Superior temporal gyrus (tissue), 1 donor: ENCODE results near the gene TMPRSS3.

Source experiments
- DNase-seq: peaks from one replicate; pipeline ENCODE4 v3.0.0-alpha.2; 2016; ENCODE audit errors: extremely low spot score

TMPRSS3 gene

GRCh38 chr21:42388740-42389448 lies 7.0 kb downstream of the TMPRSS3 start:
- DNase-seq = no peak

DNA sequence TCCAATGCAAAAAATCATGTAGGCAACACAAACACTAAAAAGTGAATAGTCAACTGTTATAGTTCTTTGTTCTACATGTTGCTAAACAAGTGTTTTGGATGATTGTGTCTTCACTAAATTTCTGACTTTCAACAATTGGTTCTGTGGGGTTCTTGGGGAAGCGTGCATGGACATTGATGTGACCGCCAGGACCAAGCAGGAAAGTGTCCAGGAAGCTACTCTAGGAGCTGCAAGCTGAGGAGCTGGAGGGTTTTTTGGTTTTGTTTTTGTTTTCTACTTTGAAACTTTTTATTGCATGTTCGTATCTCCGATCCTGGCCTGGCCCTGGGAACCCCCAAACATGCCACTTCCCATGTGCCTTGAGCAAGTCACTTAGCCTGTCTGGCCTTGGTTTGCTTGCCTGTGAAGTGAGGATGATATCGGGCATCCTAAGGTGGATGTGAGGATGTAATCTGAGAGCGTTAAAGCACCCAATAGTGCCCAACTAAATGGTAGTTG lies 8.0 kb downstream of the TMPRSS3 start:
- no peak for DNase-seq

DNA sequence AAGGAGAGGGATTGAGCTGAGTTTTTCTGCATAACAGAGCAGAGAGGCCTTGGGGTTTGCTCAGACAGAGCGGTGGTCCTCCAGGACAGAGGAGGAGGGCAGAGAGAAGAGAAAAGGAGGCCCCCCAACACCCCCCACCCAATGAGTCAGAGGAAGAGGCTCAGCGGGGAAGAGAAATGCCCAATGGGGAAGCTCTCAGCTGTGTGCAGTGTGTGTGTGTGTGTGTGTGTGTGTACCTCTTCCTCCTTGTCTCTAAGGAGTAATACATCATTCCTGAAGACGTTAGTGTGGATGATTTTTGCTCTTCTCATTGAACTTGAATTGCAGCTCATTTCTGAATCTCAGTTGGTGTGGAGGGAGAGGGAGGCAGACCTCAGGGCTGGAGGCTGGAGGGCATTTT lies 8.7 kb downstream of the TMPRSS3 start:
- no peak for DNase-seq

- DNase-seq = no peak
Measured at GRCh38 chr21:42386034-42386591, 9.7 kb downstream of the TMPRSS3 start.

DNA sequence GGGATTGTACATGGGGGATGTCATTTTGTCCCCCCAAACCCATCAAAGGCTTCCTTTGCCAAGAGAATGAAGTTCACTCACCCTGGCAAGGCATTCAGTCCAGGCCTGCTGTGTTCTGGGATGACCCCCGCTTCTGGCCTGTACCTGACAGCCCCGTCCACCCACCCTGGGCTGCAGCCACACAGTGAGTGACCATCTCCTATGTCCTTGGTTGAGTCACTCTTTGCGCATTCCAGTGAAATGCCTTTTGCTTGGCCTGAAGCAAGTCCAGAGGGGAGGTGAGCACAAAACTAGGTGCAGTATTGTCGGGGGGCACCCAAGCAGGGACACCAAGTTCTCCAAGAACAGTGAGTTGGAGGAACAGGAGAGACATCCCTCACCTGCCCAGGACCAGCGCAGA lies 10.2 kb downstream of the TMPRSS3 start:
- DNase-seq = no peak

DNA sequence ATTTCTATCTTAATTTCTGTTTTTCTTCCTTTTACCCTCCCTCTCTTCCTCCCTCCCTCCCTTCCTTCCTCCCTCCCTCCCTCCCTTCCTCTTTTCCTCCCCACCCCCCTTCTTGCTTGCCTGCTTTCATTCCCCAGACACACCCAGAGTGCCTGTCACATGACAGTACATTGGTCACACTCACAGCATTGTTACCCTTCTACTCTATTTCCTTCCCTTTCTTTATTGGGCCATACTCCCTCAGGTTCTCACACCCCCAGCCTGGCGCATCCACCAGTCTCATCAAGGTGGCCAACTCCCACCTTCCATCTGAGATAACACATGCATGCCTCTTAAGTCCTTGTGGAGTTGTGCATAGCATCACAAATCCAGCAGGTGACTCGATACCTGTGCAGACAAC lies 10.9 kb downstream of the TMPRSS3 start:
- no peak for DNase-seq

GRCh38 chr21:42384156-42384945 lies 11.5 kb downstream of the TMPRSS3 start:
- DNase-seq = no peak

DNA sequence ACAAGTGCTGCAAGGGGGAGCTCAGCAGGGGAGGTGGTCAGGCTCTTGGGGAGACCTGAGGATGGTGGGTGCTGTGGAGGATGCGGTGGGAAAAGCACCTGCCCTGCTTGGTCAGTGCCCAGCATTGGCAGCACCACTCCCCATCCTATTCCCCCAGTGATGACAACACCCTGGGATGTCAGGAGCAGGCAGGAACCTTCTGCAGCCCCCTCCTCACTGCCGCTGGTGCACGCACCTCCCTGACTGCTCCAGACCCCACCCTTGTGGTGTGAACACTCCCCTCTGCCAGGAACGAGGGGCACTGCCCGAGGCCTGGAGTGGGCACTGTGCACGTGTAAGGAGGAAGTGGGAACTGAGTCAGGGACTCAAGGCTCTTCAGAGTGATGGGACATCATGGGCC lies 12.5 kb downstream of the TMPRSS3 start:
- no peak for DNase-seq

- no peak for DNase-seq
Measured at GRCh38 chr21:42382915-42383314, 12.9 kb downstream of the TMPRSS3 start.

- DNase-seq = no peak
Measured at GRCh38 chr21:42381347-42381984, 14.4 kb downstream of the TMPRSS3 start.

DNA sequence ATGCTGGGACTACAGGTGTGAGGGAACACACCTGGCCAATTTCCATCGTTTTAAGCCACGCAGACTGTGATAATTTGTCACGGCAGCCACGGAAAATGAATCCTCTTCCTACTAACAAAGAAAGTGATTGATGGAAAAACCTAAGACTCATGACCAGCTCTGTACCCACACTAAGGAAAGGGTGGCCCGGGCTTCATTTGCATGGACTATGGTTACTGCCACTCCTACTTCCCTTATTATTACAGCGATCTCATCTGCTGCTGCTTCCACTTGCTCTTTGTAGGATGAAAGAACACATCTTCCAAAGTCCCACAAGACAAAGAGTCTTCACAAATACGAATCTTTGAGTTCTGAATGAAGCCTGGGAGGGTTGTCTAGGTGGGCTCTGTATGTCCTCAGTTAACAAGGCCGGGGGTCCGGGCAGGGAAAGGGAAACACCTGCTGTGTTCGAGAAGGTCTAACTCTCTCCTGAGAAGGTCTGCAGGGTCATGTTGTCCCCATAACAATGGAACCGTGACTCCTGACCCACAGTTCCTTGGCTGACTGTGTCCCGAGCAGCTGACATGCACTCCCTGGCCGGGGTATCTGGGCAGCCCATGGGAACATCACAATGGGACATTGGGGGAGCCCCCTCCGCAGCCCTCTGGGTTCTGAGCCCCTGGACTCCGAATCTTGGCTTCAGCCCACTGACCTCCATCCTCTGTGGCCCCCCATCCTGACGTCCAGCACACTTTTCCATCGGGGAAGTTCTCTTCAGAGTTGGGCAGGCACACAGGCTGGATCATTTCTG lies 16.2 kb downstream of the TMPRSS3 start:
- no peak for DNase-seq

DNA sequence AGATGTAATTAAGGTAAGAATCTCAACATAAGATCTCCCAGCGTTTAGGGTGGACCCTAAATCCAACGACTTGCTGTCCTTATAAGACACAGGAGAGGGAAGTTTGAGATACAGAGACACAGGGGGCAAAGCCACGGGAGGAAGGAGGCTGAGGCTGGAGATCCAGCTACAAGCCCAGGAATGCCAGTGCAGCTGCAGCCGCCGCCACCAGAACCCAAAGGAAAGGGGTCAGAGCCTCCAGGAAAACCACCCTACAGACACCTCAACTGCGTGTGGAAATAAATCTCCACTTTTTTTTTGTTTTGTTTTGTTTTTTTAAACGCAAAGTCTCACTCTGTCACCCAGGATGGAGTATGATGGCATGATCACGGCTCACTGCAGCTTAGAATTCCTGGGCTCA lies 17.4 kb downstream of the TMPRSS3 start:
- no peak for DNase-seq

- DNase-seq = no peak
Measured at GRCh38 chr21:42377951-42378340, 17.9 kb downstream of the TMPRSS3 start.

DNA sequence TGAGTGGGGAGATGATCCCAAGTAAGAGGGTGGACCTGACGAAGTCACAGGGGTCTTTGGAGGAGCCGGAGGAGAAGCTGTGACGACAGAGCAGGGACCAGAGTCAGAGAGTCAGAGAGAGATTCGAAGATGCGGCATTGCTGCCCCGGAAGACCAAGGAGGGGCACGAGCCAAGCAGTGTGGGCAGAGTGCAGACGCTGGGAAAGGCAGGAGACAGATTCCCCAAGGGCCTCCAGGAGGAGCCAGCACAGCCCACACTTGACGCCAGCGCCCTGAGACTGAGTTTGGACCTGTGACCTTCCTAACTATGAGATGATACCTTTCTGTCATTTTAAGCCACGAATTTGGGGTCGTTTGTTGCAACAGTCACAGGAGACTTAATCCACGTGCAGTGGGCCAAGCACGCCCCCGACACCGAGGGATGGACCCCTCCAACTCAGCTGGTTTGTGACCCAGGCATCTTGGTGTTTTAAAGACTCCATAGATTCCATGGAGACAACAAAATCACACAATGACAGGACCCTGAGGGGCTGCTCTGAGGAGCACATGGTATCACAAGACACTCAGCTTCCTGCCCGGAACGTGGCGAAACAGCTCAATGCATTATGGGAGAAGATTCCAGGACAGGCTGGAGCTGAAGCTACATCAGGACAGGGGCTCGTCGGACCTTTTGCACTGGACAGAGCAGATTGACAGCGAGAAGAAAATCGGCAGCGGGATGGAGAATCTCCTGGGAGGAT lies 18.5 kb downstream of the TMPRSS3 start:
- no peak for DNase-seq

DNA sequence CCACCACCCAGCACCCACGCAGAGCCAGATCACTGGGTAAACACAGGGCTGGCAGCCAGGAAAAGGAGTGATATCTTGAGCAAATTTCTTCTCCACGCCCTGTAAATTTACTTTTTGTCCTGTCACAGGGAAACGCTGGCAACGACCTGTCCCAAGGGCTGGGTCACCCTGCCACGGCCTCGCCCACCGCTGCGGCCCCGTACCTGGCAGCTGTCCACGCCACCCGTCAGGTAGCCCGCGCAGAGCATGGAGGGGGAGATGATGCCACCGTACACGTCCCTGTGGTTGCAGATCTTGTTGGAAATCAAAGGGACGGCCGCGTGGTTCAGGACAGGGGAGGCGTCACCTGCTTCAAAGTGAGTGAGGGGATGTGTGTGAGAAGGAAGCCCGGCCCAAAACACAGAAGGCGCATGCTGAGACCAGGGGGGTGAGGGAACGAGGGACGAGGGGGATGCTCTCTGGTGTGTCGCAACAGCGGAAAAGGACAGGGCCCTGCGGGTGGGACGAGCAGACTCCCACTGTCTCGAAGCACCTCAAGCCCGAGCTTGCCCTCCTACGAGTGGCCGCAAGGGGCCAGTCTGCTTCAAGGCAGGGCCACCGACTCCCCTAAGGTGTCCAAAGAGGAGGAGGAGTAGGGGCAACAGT lies 19.4 kb downstream of the TMPRSS3 start:
- DNase-seq = no peak

DNA sequence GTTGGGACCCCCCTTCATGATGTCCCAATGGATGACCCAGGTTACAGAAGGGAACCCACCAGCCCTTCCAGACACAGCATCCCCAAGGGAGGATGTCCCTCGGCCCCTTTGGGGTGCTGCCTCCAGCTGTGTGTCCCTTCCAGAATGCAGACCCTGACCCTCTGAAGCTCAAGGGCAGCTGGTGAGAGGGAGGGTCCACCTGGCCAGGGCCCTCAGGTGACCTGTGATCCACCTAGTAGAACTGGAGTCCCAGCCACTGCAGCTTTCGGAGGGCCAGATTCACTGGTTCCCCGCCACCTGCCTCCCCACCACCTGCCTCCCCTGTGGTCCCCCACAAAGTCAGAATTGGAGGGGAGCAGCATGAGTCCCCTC lies 19.9 kb downstream of the TMPRSS3 start:
- DNase-seq = no peak

DNA sequence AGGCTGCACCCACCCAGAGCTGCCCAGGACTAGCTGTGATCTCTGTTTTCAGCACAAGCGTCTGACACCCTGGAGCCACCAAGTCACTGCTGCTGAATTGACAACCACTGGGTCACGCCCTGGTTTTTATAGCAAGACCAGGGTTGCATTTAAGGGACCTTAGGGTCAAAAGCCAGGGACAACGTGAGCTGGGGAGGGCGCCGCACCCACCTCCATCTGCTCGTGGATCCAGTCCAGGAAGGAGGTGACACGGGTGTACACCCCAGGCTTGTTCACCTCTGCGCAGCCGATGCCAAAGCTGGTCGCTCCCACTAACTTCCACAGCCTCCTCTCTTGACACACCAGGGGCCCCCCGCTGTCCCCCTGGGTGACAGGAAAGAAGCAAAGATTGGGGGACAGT lies 20.3 kb downstream of the TMPRSS3 start:
- DNase-seq = no peak

GRCh38 chr21:42374864-42375499 lies 20.9 kb downstream of the TMPRSS3 start:
- DNase-seq = no peak

DNA sequence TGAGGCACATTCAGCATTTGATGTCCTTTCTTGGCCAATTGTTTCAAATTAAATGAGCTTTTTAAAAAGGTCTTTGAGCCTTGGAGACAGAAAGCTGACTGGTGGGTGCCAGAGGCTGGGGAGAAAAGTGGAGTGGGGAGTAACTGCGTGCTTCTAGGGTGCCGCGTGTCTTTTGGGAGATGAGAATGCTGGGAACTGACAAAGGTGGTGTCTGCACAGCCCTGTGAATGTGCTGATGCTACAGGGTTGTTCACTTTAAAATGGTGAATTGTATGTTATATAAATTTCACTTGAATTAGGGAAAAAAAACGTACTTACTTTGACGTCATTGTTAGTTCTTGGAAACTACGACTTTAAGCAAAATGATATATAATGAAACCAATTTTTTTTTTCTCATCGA lies 21.4 kb downstream of the TMPRSS3 start:
- DNase-seq = no peak

GRCh38 chr21:42373908-42374455 lies 21.9 kb downstream of the TMPRSS3 start:
- DNase-seq = no peak
